C4-2B (cell line): Measurements from ENCODE around the gene APOA1.

Experiments used
- CTCF ChIP-seq: fragments of 450-650 bp; conservative IDR thresholded peaks from 2 replicates; pipeline ENCODE4 v1.5.1; 2017; ENCODE audit warnings: mild to moderate bottlenecking
- ZFX ChIP-seq: fragments of 450-650 bp; IDR thresholded peaks from 2 replicates; pipeline ENCODE4 v1.6.1; 2017

GRCh38 chr11:116796548-116796947 is 40.9 kb downstream of the APOA1 start:
- no peak for TF ChIP-seq CTCF
- TF ChIP-seq ZFX, result no peak
